SU-DHL-6 (cell line): Measurements from ENCODE around the gene PPP1R13B.

Experiments used
- H2AFZ ChIP-seq: fragments of 200-600 bp; sonication (generic); 2 replicates; pipeline ENCODE4 v1.6.1; 2014; ENCODE audit warnings: low read depth, mild to moderate bottlenecking, moderate library complexity, mixed read lengths, antibody characterized with exemption, low read length; ENCODE audit not compliant: severe bottlenecking
- H3F3A ChIP-seq: fragments of 200-600 bp; shearing (Covaris generic); 2 replicates; pipeline ENCODE4 v1.6.0; 2016; ENCODE audit warnings: antibody characterized with exemption, mild to moderate bottlenecking; ENCODE audit not compliant: insufficient read depth
- H3K27ac ChIP-seq: fragments of 200-600 bp; sonication (generic); 2 replicates; pipeline ENCODE4 v1.5.1; 2016; ENCODE audit warnings: low read depth, mild to moderate bottlenecking, low read length, moderate library complexity, mixed read lengths
- H3K27me3 ChIP-seq: fragments of 200-600 bp; sonication (generic), shearing (Covaris generic); 2 replicates; pipeline ENCODE4 v1.6.0; 2014; ENCODE audit warnings: mild to moderate bottlenecking, low read length
- H3K36me3 ChIP-seq: fragments of 200-600 bp; sonication (generic); 2 replicates; pipeline ENCODE4 v1.6.1; 2014; ENCODE audit warnings: mild to moderate bottlenecking, low read length, mixed read lengths
- H3K4me2 ChIP-seq: fragments of 300-600, 200-600 bp; shearing (Covaris generic), sonication (generic); 2 replicates; pipeline ENCODE4 v1.6.0; 2014; ENCODE audit warnings: low read length, low read depth, mild to moderate bottlenecking; ENCODE audit not compliant: poor library complexity, severe bottlenecking
- H3K4me3 ChIP-seq: fragments of 200-600 bp; sonication (generic); 2 replicates; pipeline ENCODE4 v1.5.1; 2014; ENCODE audit warnings: antibody characterized with exemption, low read length, mild to moderate bottlenecking, mixed read lengths; ENCODE audit not compliant: insufficient read depth, poor library complexity, severe bottlenecking
- H3K79me2 ChIP-seq: fragments of 200-600 bp; sonication (generic); 2 replicates; pipeline ENCODE4 v1.6.1; 2014; ENCODE audit warnings: mild to moderate bottlenecking, low read length, moderate library complexity; ENCODE audit not compliant: insufficient read depth
- H3K9ac ChIP-seq: fragments of 200-600 bp; sonication (generic); 2 replicates; pipeline ENCODE4 v1.7.0; 2014; ENCODE audit warnings: mild to moderate bottlenecking, low read length
- H3K9me2 ChIP-seq: fragments of 200-600 bp; sonication (generic); replicated peaks from 2 replicates; pipeline ENCODE4 v1.6.1; 2014; ENCODE audit warnings: low read length; ENCODE audit not compliant: insufficient read depth
- H3K9me3 ChIP-seq: fragments of 200-600 bp; sonication (generic); 2 replicates; pipeline ENCODE4 v1.6.1; 2014; ENCODE audit warnings: low read length, mixed read lengths; ENCODE audit not compliant: insufficient read depth
- H4K20me1 ChIP-seq: fragments of 200-600 bp; sonication (generic); 2 replicates; pipeline ENCODE4 v1.6.1; 2014; ENCODE audit warnings: low read depth, mild to moderate bottlenecking, antibody characterized with exemption, low read length, moderate library complexity, mixed read lengths
- CTCF ChIP-seq: fragments of 200-600 bp; sonication (generic); IDR thresholded peaks from one replicate; pipeline ENCODE4 v1.5.1; 2017; ENCODE audit warnings: antibody characterized with exemption, mild to moderate bottlenecking, low read length, moderate library complexity; ENCODE audit not compliant: insufficient read depth, poor library complexity, severe bottlenecking
- EZH2phosphoT487 ChIP-seq: fragments of 200-600 bp; sonication (generic), shearing (Covaris generic); conservative IDR thresholded peaks from 2 replicates; pipeline ENCODE4 v1.6.1; 2018; ENCODE audit warnings: mild to moderate bottlenecking, antibody characterized with exemption, low read length, moderate library complexity, mixed read lengths

The PPP1R13B gene

GRCh38 chr14:103729496-103730448 lies 117.6 kb downstream of the PPP1R13B start:
- Histone ChIP-seq H3K36me3 (no peaks in the 10 kb centered on the region), H3K9me2 (no peaks in the 10 kb centered on the region), H3K9ac (no peak overlapping the region), H3K79me2 (peaks cover 18% of the 10 kb centered on the region), H3K27me3 (no peaks in the 10 kb centered on the region), H3K27ac (no peak overlapping the region), H2AFZ (no peak overlapping the region), H3K4me2 (no peak overlapping the region), H3K9me3 (no peaks in the 10 kb centered on the region), H3K4me3 (no peak overlapping the region), H3F3A (no peaks in the 10 kb centered on the region), H4K20me1 (no peaks in the 10 kb centered on the region)
- TF ChIP-seq CTCF, result no peak
- TF ChIP-seq EZH2phosphoT487, result no peak

GRCh38 chr14:103728721-103729120 lies 118.7 kb downstream of the PPP1R13B start:
- H3K27ac ChIP-seq, result no peak overlapping the region
- no peaks in the 10 kb centered on the region for H3K27me3 ChIP-seq
- no peaks in the 10 kb centered on the region for H3K9me3 ChIP-seq
- H4K20me1 ChIP-seq, result no peaks in the 10 kb centered on the region
- no peaks in the 10 kb centered on the region for H3K9me2 ChIP-seq
- no peaks in the 10 kb centered on the region for H3K36me3 ChIP-seq
- peaks cover 18% of the 10 kb centered on the region for H3K79me2 ChIP-seq
- TF ChIP-seq CTCF, result no peak
- TF ChIP-seq EZH2phosphoT487, result no peak
- no peaks in the 10 kb centered on the region for H3F3A ChIP-seq
- no peak overlapping the region for H3K4me2 ChIP-seq
- H3K4me3 ChIP-seq, result no peak overlapping the region
- H2AFZ ChIP-seq, result no peak overlapping the region
- H3K9ac ChIP-seq, result no peak overlapping the region

- no peaks in the 10 kb centered on the region for H4K20me1 ChIP-seq
- H3K27me3 ChIP-seq, result no peaks in the 10 kb centered on the region
- no peaks in the 10 kb centered on the region for H3K36me3 ChIP-seq
- H3K4me2 ChIP-seq, result no peak overlapping the region
- H3K9ac ChIP-seq, result no peak overlapping the region
- no peaks in the 10 kb centered on the region for H3F3A ChIP-seq
- TF ChIP-seq EZH2phosphoT487, result no peak
- TF ChIP-seq CTCF, result no peak
- peaks cover 20% of the 10 kb centered on the region for H3K79me2 ChIP-seq
- H3K27ac ChIP-seq, result no peak overlapping the region
- no peaks in the 10 kb centered on the region for H3K9me3 ChIP-seq
- no peak overlapping the region for H3K4me3 ChIP-seq
- H3K9me2 ChIP-seq, result no peaks in the 10 kb centered on the region
- no peak overlapping the region for H2AFZ ChIP-seq
Measured at GRCh38 chr14:103728141-103728540, 119.2 kb downstream of the PPP1R13B start.
